HG03442 (cell line): ENCODE results near the gene CUTA.

ENCODE experiments used
- ATAC-seq: cut with Tn5 transposase; IDR thresholded peaks from one replicate; pipeline ENCODE4 v1.9.1; 2021; ENCODE audit warnings: mild to moderate bottlenecking, moderate library complexity; ENCODE audit not compliant: unreplicated experiment

The CUTA gene

GRCh38 chr6:33417903-33418689, at the start of gene CUTA:
Gene CUTA (minus strand): TSS chr6:33418107. CDS start chr6:33418000, 107 bp downstream.
- ATAC-seq: peak; percentile 85

- ATAC-seq: no peak
Measured at GRCh38 chr6:33467091-33467490, 49.2 kb upstream of the CUTA start.

DNA sequence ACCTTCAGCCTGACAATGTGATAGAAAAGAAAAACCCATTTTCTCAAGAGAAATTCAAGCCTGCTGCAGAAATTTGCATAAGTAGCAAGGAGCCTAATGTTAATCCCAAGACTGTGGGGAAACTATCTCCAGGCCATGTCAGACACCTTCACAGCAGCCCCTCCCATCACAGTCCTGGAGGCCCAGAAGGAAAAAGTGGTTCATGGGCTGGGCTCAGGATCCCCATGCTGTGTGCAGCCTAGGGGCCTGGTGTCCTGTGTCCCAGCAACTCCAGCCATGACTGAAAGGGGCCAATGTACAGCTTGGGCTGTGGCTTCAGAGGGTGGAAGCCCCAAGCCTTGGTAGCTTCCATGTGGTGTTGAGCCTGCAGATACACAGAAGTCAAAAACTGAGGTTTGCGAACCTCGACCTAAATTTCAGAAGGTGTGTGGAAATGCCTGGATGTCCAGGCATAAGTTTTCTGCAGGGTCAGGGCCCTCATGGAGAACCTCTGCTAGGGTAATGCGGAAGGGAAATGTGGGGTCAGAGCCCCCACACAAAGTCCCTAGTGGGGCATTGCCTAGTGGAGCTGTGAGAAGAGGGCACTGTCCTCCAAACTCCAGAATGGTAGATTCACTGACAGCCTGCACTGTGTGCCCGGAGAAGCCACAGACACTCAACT, 48.3 kb upstream of the CUTA start:
- ATAC-seq: no peak

DNA sequence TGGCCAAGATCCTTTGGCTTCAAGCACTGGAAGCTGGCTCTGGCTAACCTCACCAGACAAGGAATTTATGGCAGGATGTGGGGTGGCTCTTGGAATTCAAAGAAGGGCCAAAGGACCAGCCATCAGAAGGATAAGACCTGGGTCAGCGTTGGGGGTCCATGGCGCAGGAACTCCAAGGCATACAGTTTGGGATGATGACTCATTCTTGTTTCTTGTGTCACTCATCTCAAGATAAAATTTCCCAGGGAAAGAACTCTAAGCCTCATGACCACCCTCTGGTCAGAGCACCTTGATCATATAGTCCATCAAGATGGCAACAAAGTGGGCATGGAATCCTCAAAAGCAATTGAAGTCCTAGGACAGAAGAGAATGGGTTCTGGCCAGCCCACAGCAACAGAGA, 41.3 kb upstream of the CUTA start:
- no peak for ATAC-seq

- no peak for ATAC-seq
Measured at GRCh38 chr6:33458676-33459075, 40.8 kb upstream of the CUTA start.

- no peak for ATAC-seq
Measured at GRCh38 chr6:33456156-33456555, 38.2 kb upstream of the CUTA start.

GRCh38 chr6:33455051-33455450, 37.1 kb upstream of the CUTA start:
- no peak for ATAC-seq

DNA sequence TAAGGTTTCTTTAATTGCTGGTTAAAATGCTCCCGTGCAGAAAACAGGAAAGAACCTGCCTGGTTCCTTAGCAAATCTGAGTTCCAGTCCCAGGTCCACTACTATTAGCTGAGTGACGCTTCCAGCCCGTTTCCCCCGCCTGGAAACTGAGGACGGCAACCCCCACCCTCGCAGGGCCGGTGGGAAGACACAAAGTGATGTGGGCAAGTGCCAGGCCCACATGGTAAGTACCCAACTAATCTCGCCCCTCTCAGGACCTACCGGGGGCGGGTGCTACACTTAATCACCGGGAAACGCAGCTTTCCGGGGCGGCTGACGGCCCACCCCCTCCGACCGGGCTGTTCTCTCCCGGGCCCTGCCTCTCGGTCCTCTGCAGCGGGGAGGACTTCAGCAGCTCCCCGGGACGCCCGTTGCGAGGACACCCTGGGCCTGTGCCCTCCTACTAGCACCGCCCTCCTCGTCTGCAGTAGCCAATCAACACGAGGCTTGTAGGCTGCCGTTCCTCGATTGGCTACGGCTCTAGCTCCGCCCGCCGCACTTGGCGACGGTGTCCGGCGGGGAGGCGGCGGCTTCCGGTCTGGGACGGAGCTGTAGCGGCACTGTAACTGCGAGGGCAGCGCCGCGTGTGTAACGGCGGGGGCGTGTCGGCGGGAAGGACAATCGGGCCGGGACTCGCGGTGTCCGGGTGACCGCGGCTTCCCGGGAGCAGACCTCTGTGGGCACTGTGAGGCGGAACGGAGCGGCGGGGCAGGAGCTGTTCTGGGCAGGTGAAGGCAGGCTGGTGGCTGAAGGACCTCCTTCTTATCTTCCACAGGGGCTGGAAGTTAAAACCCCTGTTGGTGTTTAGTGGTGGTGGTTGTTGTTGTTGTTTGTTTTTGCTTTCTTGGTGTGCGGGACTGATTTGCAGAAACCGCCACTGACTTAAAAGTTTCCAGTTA, 36.4 kb upstream of the CUTA start, which contains the start of gene ZBTB9:
TSS of gene ZBTB9 (plus strand) at position 568 of the 938 bp plus-strand sequence. CDS start 525 bp downstream, outside the sequence.
- peak; percentile 98 for ATAC-seq

- no peak for ATAC-seq
Measured at GRCh38 chr6:33453393-33454008, 35.6 kb upstream of the CUTA start.

- no peak for ATAC-seq
Measured at GRCh38 chr6:33452496-33452895, 34.6 kb upstream of the CUTA start.

GRCh38 chr6:33451606-33452005, 33.7 kb upstream of the CUTA start:
- no peak for ATAC-seq

DNA sequence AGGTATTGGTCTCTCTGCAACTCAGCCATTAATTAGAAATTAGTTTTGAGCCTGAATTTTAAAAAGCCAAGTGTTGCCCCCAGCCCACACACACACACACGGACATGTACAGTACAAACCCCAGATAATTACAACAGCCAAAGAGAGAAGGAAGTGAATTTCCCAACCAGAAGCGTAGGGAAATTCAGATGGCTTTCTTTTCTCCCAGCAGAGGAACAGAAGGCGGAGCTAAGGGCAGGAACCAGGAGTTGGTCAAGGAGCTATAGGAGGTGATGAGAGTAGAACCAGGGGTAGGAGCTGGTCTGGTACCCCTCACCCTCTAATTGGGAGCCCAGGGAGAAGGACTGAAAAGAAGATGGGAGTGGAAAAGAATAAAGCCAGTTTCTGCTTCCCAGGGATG, 32.5 kb upstream of the CUTA start:
- ATAC-seq: no peak

DNA sequence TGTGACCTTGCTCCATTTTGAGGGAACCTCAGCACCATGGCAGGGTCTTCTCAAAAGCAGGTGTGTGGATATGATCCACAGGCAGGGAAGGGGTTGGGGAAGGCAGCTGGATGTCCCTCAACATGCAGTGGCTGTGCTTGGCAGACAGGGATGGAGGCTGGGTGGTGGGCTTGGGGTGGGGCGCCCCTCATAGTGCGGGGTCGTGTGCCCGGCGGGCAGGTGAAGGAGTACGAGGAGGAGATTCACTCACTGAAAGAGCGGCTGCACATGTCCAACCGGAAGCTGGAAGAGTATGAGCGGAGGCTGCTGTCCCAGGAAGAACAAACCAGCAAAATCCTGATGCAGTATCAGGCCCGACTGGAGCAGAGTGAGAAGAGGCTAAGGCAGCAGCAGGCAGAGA, 28.4 kb upstream of the CUTA start:
- ATAC-seq: no peak

DNA sequence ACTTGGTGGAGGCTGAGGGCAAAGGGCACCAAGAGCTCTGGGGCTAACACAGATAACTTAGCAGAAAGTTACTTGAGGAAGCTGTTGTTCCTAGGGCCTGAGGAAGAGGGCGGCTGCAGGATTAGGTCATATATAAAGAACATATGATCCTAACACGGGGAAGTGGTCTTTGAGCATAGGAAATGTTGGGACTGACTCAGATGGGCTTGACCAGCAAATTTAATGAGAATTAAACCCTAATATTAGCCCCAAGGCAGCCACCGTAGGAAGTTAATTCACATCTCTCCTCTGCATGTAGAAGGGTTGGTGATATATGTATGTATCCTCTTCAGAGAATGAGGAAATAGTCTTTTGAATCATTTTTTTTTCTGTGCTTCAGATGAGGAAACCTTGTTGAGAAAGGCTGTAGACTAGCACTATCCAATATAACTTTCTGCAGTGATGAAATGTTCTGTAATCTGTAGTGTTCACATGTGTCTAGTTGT, 27.3 kb upstream of the CUTA start:
- no peak for ATAC-seq

GRCh38 chr6:33443619-33444504, 26.0 kb upstream of the CUTA start:
- no peak for ATAC-seq

GRCh38 chr6:33443025-33443424, 25.1 kb upstream of the CUTA start:
- ATAC-seq: no peak

GRCh38 chr6:33442283-33442682, 24.4 kb upstream of the CUTA start:
- ATAC-seq: no peak

GRCh38 chr6:33441457-33441856, 23.6 kb upstream of the CUTA start:
- ATAC-seq: no peak

DNA sequence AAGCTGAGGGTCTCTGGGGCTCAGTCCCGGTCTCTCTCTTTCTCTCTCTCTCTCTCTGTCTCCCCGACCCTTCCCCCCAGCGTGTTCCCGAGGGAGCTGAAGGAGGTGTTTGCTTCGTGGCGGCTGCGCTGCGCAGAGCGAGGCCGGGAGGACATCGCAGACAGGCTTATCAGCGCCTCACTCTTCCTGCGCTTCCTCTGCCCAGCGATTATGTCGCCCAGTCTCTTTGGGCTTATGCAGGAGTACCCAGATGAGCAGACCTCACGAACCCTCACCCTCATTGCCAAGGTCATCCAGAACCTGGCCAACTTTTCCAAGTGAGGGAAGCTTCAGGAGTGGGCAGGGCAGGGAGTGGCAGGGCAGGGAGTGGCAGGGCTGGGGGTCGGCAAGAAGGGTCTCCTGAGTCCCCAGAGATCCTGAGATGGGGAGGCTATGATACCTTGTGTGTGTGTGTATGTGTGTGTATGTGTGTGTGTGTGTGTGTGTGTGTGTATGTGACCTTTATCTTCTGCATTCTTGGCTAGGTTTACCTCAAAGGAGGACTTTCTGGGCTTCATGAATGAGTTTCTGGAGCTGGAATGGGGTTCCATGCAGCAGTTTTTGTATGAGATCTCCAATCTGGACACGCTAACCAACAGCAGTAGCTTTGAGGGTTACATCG, 22.9 kb upstream of the CUTA start:
- ATAC-seq: no peak
